ENCODE data around the gene NCKAP1. TPM values are rescaled to one million over a fixed set of nuclear protein-coding genes. Genes with fewer than 3 reads are reported as not detected.

The NCKAP1 gene
- total RNA-seq, 1 donor from 2014 or later, result 111 TPM

GRCh38 chr2:182860858-182861257 is 177.4 kb downstream of the NCKAP1 start:
- Mint-ChIP-seq H3K27ac (no peak overlapping the region), H3K9me3 (ENCODE audit: low read depth) (peaks cover 3% of the 10 kb centered on the region), H3K4me3 (ENCODE audit: low read depth) (no peak overlapping the region), H3K4me1 (ENCODE audit: low read depth) (peaks cover 23% of the 10 kb centered on the region), H3K27me3 (peaks cover 12% of the 10 kb centered on the region), H3K36me3 (ENCODE audit: insufficient read depth) (peaks cover 19% of the 10 kb centered on the region)
- DNase-seq (ENCODE audit: low spot score, unreplicated experiment), result no peak
- TF ChIP-seq CTCF (IDR thresholded peaks at IDR 0.05; ENCODE audit: unreplicated experiment), result no peak

Other genes starting within 250 kb of the NCKAP1 start
- 38.2 and 45.5 TPM in 2 replicates for gene FRZB, start 171.8 kb downstream of the NCKAP1 start, total RNA-seq
- gene DUSP19, start 40.3 kb upstream of the NCKAP1 start, total RNA-seq, result 1.9 and 2.2 TPM in 2 replicates
- 18.1 and 20.9 TPM in 2 replicates for gene NUP35, start 86.0 kb upstream of the NCKAP1 start, total RNA-seq

Measured in progenitor cell of endocrine pancreas (in vitro differentiated cells).